SK-N-MC (cell line): Measurements from ENCODE around the gene GRIK4.

Source experiments
- EZH2 ChIP-seq: fragments of 200-600 bp; sonication (generic); IDR thresholded peaks from one replicate; pipeline ENCODE4 v1.6.1; 2017; ENCODE audit warnings: antibody characterized with exemption
- FOXP2 ChIP-seq: optimal IDR thresholded peaks from 2 replicates; pipeline ENCODE3; 2011; ENCODE audit warnings: mild to moderate bottlenecking, moderate library complexity; ENCODE audit not compliant: insufficient read depth; ENCODE audit errors: extremely low read length, control extremely low read depth
- POLR2AphosphoS5 ChIP-seq: IDR thresholded peaks from 2 replicates; pipeline ENCODE4 v1.6.1; 2012; ENCODE audit warnings: mild to moderate bottlenecking, low read depth, low read length, borderline replicate concordance

DNA sequence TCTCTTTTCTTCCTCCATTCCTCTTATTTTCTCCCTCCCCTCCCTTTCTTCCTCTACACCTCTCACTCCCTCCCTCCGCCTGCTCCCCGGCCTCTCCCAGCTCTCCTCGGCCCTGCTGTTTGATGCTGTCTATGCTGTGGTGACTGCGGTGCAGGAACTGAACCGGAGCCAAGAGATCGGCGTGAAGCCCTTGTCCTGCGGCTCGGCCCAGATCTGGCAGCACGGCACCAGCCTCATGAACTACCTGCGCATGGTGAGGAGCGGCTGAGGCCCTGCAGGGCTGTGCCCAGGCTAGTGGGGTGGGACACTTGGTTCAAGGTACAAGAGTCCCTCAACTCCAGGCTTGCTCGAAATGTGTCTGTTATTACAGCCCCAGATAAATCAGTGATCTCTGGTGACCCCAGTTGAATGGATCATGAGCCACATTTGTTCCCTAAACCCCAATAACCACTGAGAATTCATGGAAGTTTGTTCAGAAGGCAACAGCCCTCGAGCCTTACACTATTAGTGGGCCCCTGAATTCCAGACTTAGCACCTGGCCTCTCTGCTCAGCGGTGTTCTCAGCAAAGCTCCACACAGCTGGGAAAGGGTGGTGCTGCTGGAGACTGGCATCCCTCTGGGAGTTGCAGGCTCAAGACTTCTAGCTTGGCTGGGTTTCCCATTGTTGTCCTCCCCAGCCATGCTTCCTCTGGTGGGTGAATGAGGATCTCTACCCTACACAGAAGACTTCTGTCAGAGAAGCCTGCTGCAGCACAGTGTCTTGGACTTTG is 362.6 kb downstream of the GRIK4 start:
- TF ChIP-seq POLR2AphosphoS5 = no peak
- TF ChIP-seq EZH2 = no peak
- TF ChIP-seq FOXP2 = no peak
